A673 (cell line): ENCODE measurements around the gene SYT7. TPM values are rescaled to one million over a fixed set of nuclear protein-coding genes. Genes with fewer than 3 reads are reported as not detected.
A peak's percentile ranks its signal among the peaks of the same experiment; 100 is the strongest.

Experiments
- BruUV-seq: library from RNA; stranded (reverse); fragments of 400-500 nt; replicated peaks from 2 replicates; lab custom pipeline; 2021; lab: Mats Ljungman, UMichigan
- CTCF ChIA-PET: fragments of 300-600 bp; sonication (Branson Sonifier 250); formaldehyde crosslinking; loops from one replicate; lab custom pipeline; 2022; ENCODE audit warnings: antibody characterized with exemption; lab: Charles Lee
- POLR2A ChIA-PET: fragments of 300-600 bp; sonication (Branson Sonifier 250); formaldehyde crosslinking; loops from one replicate; lab custom pipeline; 2022; ENCODE audit warnings: antibody characterized with exemption; ENCODE audit not compliant: low non-redundant PET; lab: Charles Lee
- DNase-seq: peaks from one replicate; pipeline ENCODE4 v3.0.0-alpha.2; 2015; ENCODE audit warnings: low spot score
- H3K27ac ChIP-seq: fragments of 200-600 bp; sonication (generic); 2 replicates; pipeline ENCODE4 v1.5.1; 2016; ENCODE audit warnings: mixed run types, low read depth, mild to moderate bottlenecking, mixed read lengths, antibody characterized with exemption, low read length; ENCODE audit not compliant: poor library complexity, severe bottlenecking
- H3K27me3 ChIP-seq: fragments of 200-600 bp; sonication (generic); replicated peaks from 2 replicates; pipeline ENCODE4 v1.6.1; 2017; ENCODE audit warnings: mixed run types, low read depth, mild to moderate bottlenecking, mixed read lengths, antibody characterized with exemption, low read length; ENCODE audit not compliant: insufficient read depth, poor library complexity
- H3K36me3 ChIP-seq: fragments of 200-600 bp; sonication (generic); 2 replicates; pipeline ENCODE4 v1.6.1; 2016; ENCODE audit warnings: mixed run types, mild to moderate bottlenecking, mixed read lengths, antibody characterized with exemption, low read length; ENCODE audit not compliant: insufficient read depth, poor library complexity, severe bottlenecking
- H3K4me1 ChIP-seq: fragments of 200-600 bp; sonication (generic); 2 replicates; pipeline ENCODE4 v1.6.1; 2017; ENCODE audit warnings: mixed run types, mild to moderate bottlenecking, mixed read lengths, antibody characterized with exemption, low read length; ENCODE audit not compliant: insufficient read depth, poor library complexity, severe bottlenecking
- H3K4me3 ChIP-seq: fragments of 200-600 bp; sonication (generic); 2 replicates; pipeline ENCODE4 v1.5.1; 2016; ENCODE audit warnings: low read depth, mixed run types, mild to moderate bottlenecking, mixed read lengths, low read length; ENCODE audit not compliant: poor library complexity, severe bottlenecking
- H3K9me3 ChIP-seq: fragments of 200-600 bp; sonication (generic); 2 replicates; pipeline ENCODE4 v1.6.1; 2016; ENCODE audit warnings: mixed run types, low read depth, mild to moderate bottlenecking, mixed read lengths, antibody characterized with exemption, low read length; ENCODE audit not compliant: poor library complexity, severe bottlenecking
- EZH2 ChIP-seq: fragments of 200-600 bp; sonication (generic); IDR thresholded peaks from 2 replicates; pipeline ENCODE4 v1.6.1; 2017; ENCODE audit warnings: borderline replicate concordance, low read depth, mild to moderate bottlenecking, mixed read lengths, antibody characterized with exemption, low read length; ENCODE audit not compliant: poor library complexity, severe bottlenecking
- intact Hi-C: fragments of 100-400 bp; cut with micrococcal nuclease; formaldehyde crosslinking; loops from one replicate; pipeline ENCODE4 v1.10.0; 2022; ENCODE audit not compliant: unreplicated experiment
- total RNA-seq: library from RNA; stranded (reverse); gene quantifications from 2 replicates; pipeline ENCODE4 v1.2.3, GENCODE V29; 2021
- TF ChIP-seq, protein P1 (sequence below): fragments of 300-800, 200-600 bp; sonication (generic); conservative IDR thresholded peaks from 2 replicates; pipeline ENCODE4 v1.5.1; 2017; ENCODE audit warnings: low read depth, mild to moderate bottlenecking, antibody characterized with exemption, low read length, moderate library complexity, mixed read lengths

Gene SYT7
- total RNA-seq, 1 experiment from 2014 or later, result 1.3 TPM

DNA sequence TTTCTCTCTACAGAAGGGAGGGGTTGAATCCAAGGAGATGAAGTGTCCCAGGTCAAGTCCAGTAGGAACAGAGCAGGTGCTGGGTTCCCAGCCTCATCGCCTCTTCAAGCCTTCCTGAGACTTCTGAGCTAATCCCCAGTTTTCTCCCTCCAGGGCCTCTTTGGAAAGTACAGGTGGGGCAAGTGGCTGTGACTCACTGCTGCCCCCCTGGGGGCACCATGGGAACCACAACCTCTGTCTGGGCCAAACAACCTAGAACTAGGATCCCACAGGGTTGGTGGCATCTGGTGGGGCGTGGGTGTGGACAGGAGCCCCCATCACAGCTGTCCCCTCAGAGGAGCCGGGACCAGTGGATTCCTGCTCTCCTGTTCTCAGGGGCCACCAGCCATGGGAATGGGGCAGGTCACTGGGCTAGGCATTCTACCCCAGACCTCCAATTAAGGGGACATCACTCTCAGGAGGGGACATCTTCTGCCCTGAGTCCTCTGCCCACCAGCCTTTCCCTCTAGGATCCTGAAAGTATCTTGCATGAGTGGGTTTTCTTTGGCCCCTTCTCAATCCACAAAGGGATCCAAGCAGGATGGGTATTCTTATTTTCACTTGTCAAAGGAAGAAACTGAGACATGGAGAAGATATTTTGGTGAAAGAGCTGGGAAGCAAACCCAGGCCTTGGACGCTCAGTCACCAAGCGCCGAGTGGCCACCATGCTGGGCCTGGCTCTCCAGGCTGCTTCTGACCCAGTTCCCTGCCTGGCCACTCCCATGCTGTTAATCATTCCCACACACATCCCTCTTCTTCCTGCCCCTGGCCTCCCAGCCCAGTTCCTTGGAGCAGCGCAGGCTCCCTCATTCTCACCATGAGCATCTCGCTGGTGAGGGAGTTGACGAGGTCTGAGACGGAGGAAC, 48.5 kb downstream of the SYT7 start:
- no peak overlapping the region for H3K27ac ChIP-seq
- ChIA-PET POLR2A (no interaction called here), CTCF (interaction anchor here (0.6 to 1.2 kb wide), 12 partner anchors 15 to 354 kb away, joined by 3 to 10 read pairs (median 4); a partner anchor contains a TSS)
- no peaks in the 10 kb centered on the region for H3K9me3 ChIP-seq
- H3K4me1 ChIP-seq, result no peaks in the 10 kb centered on the region
- intact Hi-C loops, result loop anchor here (5.0 kb wide), 3 partner anchors 55 to 105 kb away; no protein-coding TSS in a partner anchor
- TF ChIP-seq EZH2, result no peak
- TF ChIP-seq, protein P1, sequence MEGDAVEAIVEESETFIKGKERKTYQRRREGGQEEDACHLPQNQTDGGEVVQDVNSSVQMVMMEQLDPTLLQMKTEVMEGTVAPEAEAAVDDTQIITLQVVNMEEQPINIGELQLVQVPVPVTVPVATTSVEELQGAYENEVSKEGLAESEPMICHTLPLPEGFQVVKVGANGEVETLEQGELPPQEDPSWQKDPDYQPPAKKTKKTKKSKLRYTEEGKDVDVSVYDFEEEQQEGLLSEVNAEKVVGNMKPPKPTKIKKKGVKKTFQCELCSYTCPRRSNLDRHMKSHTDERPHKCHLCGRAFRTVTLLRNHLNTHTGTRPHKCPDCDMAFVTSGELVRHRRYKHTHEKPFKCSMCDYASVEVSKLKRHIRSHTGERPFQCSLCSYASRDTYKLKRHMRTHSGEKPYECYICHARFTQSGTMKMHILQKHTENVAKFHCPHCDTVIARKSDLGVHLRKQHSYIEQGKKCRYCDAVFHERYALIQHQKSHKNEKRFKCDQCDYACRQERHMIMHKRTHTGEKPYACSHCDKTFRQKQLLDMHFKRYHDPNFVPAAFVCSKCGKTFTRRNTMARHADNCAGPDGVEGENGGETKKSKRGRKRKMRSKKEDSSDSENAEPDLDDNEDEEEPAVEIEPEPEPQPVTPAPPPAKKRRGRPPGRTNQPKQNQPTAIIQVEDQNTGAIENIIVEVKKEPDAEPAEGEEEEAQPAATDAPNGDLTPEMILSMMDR, result peak; percentile 98
- H3K36me3 ChIP-seq, result no peaks in the 10 kb centered on the region
- no peak overlapping the region for H3K4me3 ChIP-seq
- H3K27me3 ChIP-seq, result no peaks in the 10 kb centered on the region
- BruUV-seq, result no TSS peak
- DNase-seq, result peak; percentile 70

DNA sequence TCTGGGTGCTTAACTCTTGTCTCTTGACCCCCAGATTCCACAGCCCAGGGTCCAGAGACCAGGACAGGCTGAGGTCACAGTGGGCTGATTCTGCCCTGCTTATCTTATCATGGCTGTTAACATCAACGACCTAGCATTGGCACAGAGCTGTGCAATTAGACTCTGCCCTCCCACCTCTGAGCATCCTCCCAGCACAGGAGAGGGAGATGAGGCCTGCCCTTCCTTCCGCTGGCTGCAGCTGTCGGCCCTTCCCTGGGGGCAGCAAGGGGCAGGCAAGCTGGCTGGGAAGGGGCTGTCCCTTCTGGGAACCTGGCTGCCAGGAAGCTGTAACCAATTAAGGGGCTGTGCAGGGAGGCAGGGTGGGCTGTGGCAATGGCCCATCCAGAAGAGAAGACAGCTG, 49.8 kb downstream of the SYT7 start:
- POLR2A ChIA-PET, result no interaction called here

DNA sequence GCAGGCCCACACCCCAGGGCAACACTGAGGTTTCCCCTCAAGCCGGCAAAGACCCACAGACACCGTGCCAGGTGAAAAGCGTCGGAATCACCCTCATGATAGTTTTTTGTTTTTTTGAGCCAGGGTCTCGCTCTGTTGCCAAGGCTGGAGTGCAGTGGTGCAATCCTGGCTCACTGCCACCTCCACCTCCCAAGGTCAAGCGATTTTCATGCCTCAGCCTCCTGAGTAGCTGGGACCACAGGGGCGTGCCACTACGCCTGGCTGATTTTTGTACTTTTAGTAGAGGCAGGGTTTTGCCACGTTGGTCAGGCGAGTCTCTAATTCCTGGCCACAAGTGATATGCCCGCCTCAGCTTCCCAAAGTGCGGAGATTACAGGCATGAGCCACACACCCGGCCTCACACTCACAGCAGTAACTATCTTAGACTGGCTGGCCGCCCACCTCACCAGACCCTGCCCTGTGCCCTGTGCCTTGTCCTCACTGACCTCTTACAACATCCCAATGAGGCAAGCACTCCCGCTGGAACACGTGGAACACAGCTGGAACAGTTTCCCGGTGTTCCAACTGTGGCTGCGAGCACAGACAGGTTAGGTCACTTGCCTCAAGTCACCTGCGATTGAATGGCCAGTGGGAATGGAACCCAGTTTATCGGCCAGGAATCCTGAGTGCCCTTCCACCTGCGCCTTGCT, 51.2 kb downstream of the SYT7 start:
- H3K36me3 ChIP-seq, result no peaks in the 10 kb centered on the region
- CTCF ChIA-PET, result no interaction called here
- H3K4me1 ChIP-seq, result no peaks in the 10 kb centered on the region
- no peak for TF ChIP-seq EZH2
- TF ChIP-seq, protein P1, result no peak
- H3K9me3 ChIP-seq, result no peaks in the 10 kb centered on the region
- no peak overlapping the region for H3K27ac ChIP-seq
- peaks cover 5% of the 10 kb centered on the region for H3K27me3 ChIP-seq
- no peak for DNase-seq
- intact Hi-C loops, result loop anchor here (5.0 kb wide), 3 partner anchors 52 to 108 kb away; no protein-coding TSS in a partner anchor
- BruUV-seq, result no TSS peak
- POLR2A ChIA-PET, result no interaction called here
- H3K4me3 ChIP-seq, result no peak overlapping the region

More for the DNA sequence above, 49.8 kb downstream of the SYT7 start:
- H3K27ac ChIP-seq, result no peak overlapping the region
- DNase-seq, result no peak
- intact Hi-C loops, result loop anchor here (5.0 kb wide), 3 partner anchors 54 to 106 kb away; no protein-coding TSS in a partner anchor
- no peaks in the 10 kb centered on the region for H3K36me3 ChIP-seq
- H3K4me3 ChIP-seq, result no peak overlapping the region
- CTCF ChIA-PET, result interaction anchor here (0.7 kb wide), 3 partner anchors 17 to 53 kb away, joined by 4 to 7 read pairs (median 6); no protein-coding TSS in a partner anchor
- no peaks in the 10 kb centered on the region for H3K4me1 ChIP-seq
- no peaks in the 10 kb centered on the region for H3K9me3 ChIP-seq
- H3K27me3 ChIP-seq, result no peaks in the 10 kb centered on the region
- BruUV-seq, result no TSS peak
- TF ChIP-seq EZH2, result no peak
- TF ChIP-seq, protein P1, result no peak
